ENCODE results near the gene NANOS3. TPM values are rescaled to one million over a fixed set of nuclear protein-coding genes. Genes with fewer than 3 reads are reported as not detected.

NANOS3 gene
- total RNA-seq, 1 donor from 2014 or later, result 3.5 TPM

- H3K36me3 Mint-ChIP-seq (ENCODE audit: unreplicated experiment), result no peaks in the 10 kb centered on the region
- no peak overlapping the region for H3K4me3 Mint-ChIP-seq (ENCODE audit: unreplicated experiment)
- no peaks in the 10 kb centered on the region for H3K27me3 Mint-ChIP-seq (ENCODE audit: unreplicated experiment)
- H3K4me1 Mint-ChIP-seq (ENCODE audit: unreplicated experiment), result peaks cover 30% of the 10 kb centered on the region
- no peak overlapping the region for H3K27ac Mint-ChIP-seq (ENCODE audit: unreplicated experiment)
- no peak for TF ChIP-seq CTCF (IDR thresholded peaks at IDR 0.05)
- no peaks in the 10 kb centered on the region for H3K9me3 Mint-ChIP-seq (ENCODE audit: unreplicated experiment)
- DNase-seq (ENCODE audit: extremely low spot score, unreplicated experiment), result no peak
Measured at GRCh38 chr19:13884726-13885591, 8.0 kb downstream of the NANOS3 start.

- Mint-ChIP-seq H3K4me1 (ENCODE audit: unreplicated experiment) (peaks cover 21% of the 10 kb centered on the region), H3K9me3 (ENCODE audit: unreplicated experiment) (no peaks in the 10 kb centered on the region), H3K36me3 (ENCODE audit: unreplicated experiment) (no peaks in the 10 kb centered on the region), H3K27ac (ENCODE audit: unreplicated experiment) (no peak overlapping the region), H3K4me3 (ENCODE audit: unreplicated experiment) (no peak overlapping the region), H3K27me3 (ENCODE audit: unreplicated experiment) (no peaks in the 10 kb centered on the region)
- no peak for DNase-seq (ENCODE audit: extremely low spot score, unreplicated experiment)
- TF ChIP-seq CTCF (IDR thresholded peaks at IDR 0.05), result no peak
Measured at GRCh38 chr19:13885826-13886365, 9.0 kb downstream of the NANOS3 start.

GRCh38 chr19:13887018-13887436 is 10.1 kb downstream of the NANOS3 start:
- Mint-ChIP-seq H3K4me3 (ENCODE audit: unreplicated experiment) (no peak overlapping the region), H3K4me1 (ENCODE audit: unreplicated experiment) (peaks cover 10% of the 10 kb centered on the region), H3K9me3 (ENCODE audit: unreplicated experiment) (no peaks in the 10 kb centered on the region), H3K36me3 (ENCODE audit: unreplicated experiment) (no peaks in the 10 kb centered on the region), H3K27ac (ENCODE audit: unreplicated experiment) (no peak overlapping the region), H3K27me3 (ENCODE audit: unreplicated experiment) (no peaks in the 10 kb centered on the region)
- TF ChIP-seq CTCF (IDR thresholded peaks at IDR 0.05), result no peak
- DNase-seq (ENCODE audit: extremely low spot score, unreplicated experiment), result no peak

GRCh38 chr19:13887517-13887916 is 10.6 kb downstream of the NANOS3 start:
- no peak for TF ChIP-seq CTCF (IDR thresholded peaks at IDR 0.05)
- Mint-ChIP-seq H3K27me3 (ENCODE audit: unreplicated experiment) (no peaks in the 10 kb centered on the region), H3K27ac (ENCODE audit: unreplicated experiment) (no peak overlapping the region), H3K9me3 (ENCODE audit: unreplicated experiment) (no peaks in the 10 kb centered on the region), H3K36me3 (ENCODE audit: unreplicated experiment) (no peaks in the 10 kb centered on the region), H3K4me1 (ENCODE audit: unreplicated experiment) (peaks cover 5% of the 10 kb centered on the region), H3K4me3 (ENCODE audit: unreplicated experiment) (no peak overlapping the region)
- DNase-seq (ENCODE audit: extremely low spot score, unreplicated experiment), result no peak

- H3K27ac Mint-ChIP-seq (ENCODE audit: unreplicated experiment), result no peak overlapping the region
- no peak for TF ChIP-seq CTCF (IDR thresholded peaks at IDR 0.05)
- H3K36me3 Mint-ChIP-seq (ENCODE audit: unreplicated experiment), result no peaks in the 10 kb centered on the region
- no peak for DNase-seq (ENCODE audit: extremely low spot score, unreplicated experiment)
- H3K4me3 Mint-ChIP-seq (ENCODE audit: unreplicated experiment), result no peak overlapping the region
- no peaks in the 10 kb centered on the region for H3K27me3 Mint-ChIP-seq (ENCODE audit: unreplicated experiment)
- H3K9me3 Mint-ChIP-seq (ENCODE audit: unreplicated experiment), result no peaks in the 10 kb centered on the region
- H3K4me1 Mint-ChIP-seq (ENCODE audit: unreplicated experiment), result peaks cover 4% of the 10 kb centered on the region
Measured at GRCh38 chr19:13888281-13888680, 11.3 kb downstream of the NANOS3 start.
